Ammon's horn (tissue), 1 donor: ENCODE data around the gene CABP4.
"Not testable (repeated sequence)": the region's sequence is repeated elsewhere in the genome, so short reads cannot be mapped to it uniquely, and the experiment has no call there.

Experiments used
- DNase-seq: peaks from one replicate; pipeline ENCODE4 v3.0.0-alpha.2; 2016; ENCODE audit warnings: low spot score

The CABP4 gene

GRCh38 chr11:67453816-67454732, 1.1 kb upstream of the CABP4 start:
- no peak for DNase-seq

- DNase-seq, result no peak
Observed at GRCh38 chr11:67456068-67456705, 1.0 kb downstream of the CABP4 start.

- no peak for DNase-seq
Observed at GRCh38 chr11:67457453-67457852, 2.3 kb downstream of the CABP4 start.

GRCh38 chr11:67458266-67458665, 3.1 kb downstream of the CABP4 start:
- DNase-seq, result no peak

GRCh38 chr11:67463186-67463585, 8.0 kb downstream of the CABP4 start:
- DNase-seq, result no peak

- DNase-seq, result no peak
Observed at GRCh38 chr11:67463680-67464410, 8.7 kb downstream of the CABP4 start.

GRCh38 chr11:67464411-67465188, 9.4 kb downstream of the CABP4 start:
- peak; percentile 74 for DNase-seq

- no peak for DNase-seq
Observed at GRCh38 chr11:67465189-67465510, 10.0 kb downstream of the CABP4 start.

- not testable (repeated sequence) for DNase-seq
Observed at GRCh38 chr11:67465530-67465929, 10.4 kb downstream of the CABP4 start.

GRCh38 chr11:67466367-67466766, 11.2 kb downstream of the CABP4 start:
- no peak for DNase-seq

- no peak for DNase-seq
Observed at GRCh38 chr11:67466962-67467771, 12.0 kb downstream of the CABP4 start.

- DNase-seq, result no peak
Observed at GRCh38 chr11:67468056-67468455, 12.9 kb downstream of the CABP4 start.

GRCh38 chr11:67468456-67468758, 13.3 kb downstream of the CABP4 start:
- no peak for DNase-seq

GRCh38 chr11:67468759-67469507, 13.8 kb downstream of the CABP4 start, which contains the start of gene TMEM134:
TSS of gene TMEM134 (minus strand) at chr11:67469251. CDS start at chr11:67469192, 59 bp downstream.
- DNase-seq, result peak; percentile 97

- DNase-seq, result no peak
Observed at GRCh38 chr11:67469508-67469811, 14.3 kb downstream of the CABP4 start.

- no peak for DNase-seq
Observed at GRCh38 chr11:67470337-67471002, 15.3 kb downstream of the CABP4 start.

GRCh38 chr11:67472882-67473281, 17.7 kb downstream of the CABP4 start:
- no peak for DNase-seq

GRCh38 chr11:67476692-67477091, 21.5 kb downstream of the CABP4 start:
- DNase-seq, result not testable (repeated sequence)

- not testable (repeated sequence) for DNase-seq
Observed at GRCh38 chr11:67477344-67478050, 22.3 kb downstream of the CABP4 start.
